CD4-positive, alpha-beta T cell treated with Interleukin-12 subunit alpha and Interleukin-12 subunit beta, for 1 hour (primary cell): ENCODE data around the gene RLN2.
"Not testable (repeated sequence)": the region's sequence is repeated elsewhere in the genome, so short reads cannot be mapped to it uniquely, and the experiment has no call there.

Experiments
- DNase-seq: peaks from one replicate; pipeline ENCODE4 v3.0.0-alpha.2; 2020

The RLN2 gene

GRCh38 chr9:5303840-5304795 is at the start of gene RLN2:
Gene RLN2, minus strand, starts transcription at chr9:5304716. Its CDS starts 136 bp downstream, at chr9:5304580.
- peak; percentile 10 for DNase-seq

GRCh38 chr9:5354184-5354583 is 49.7 kb upstream of the RLN2 start:
- no peak for DNase-seq

GRCh38 chr9:5352637-5353248 is 48.2 kb upstream of the RLN2 start:
- DNase-seq, result peak; percentile 42

GRCh38 chr9:5338992-5339981 is 34.8 kb upstream of the RLN2 start, which contains the start of gene RLN1:
Gene RLN1, minus strand, starts transcription at chr9:5339876. Its CDS starts 130 bp downstream, at chr9:5339746.
- peak; percentile 31 for DNase-seq

- DNase-seq, result peak; percentile 62
These were observed 32.2 kb upstream of the RLN2 start for GRCh38 chr9:5336688-5337087.

- DNase-seq, result not testable (repeated sequence)
These were observed 26.8 kb upstream of the RLN2 start for GRCh38 chr9:5331276-5331675.

- peak; percentile 56 for DNase-seq
These were observed 22.5 kb upstream of the RLN2 start for GRCh38 chr9:5326893-5327548.

- DNase-seq, result no peak
These were observed 21.7 kb upstream of the RLN2 start for GRCh38 chr9:5326187-5326586.

- DNase-seq, result not testable (repeated sequence)
These were observed 17.1 kb upstream of the RLN2 start for GRCh38 chr9:5321601-5322000.

GRCh38 chr9:5321058-5321457 is 16.5 kb upstream of the RLN2 start:
- DNase-seq, result no peak

GRCh38 chr9:5316406-5316805 is 11.9 kb upstream of the RLN2 start:
- not testable (repeated sequence) for DNase-seq

GRCh38 chr9:5315187-5315923 is 10.8 kb upstream of the RLN2 start:
- DNase-seq, result no peak

GRCh38 chr9:5310851-5311250 is 6.3 kb upstream of the RLN2 start:
- no peak for DNase-seq

GRCh38 chr9:5305741-5306140 is 1.2 kb upstream of the RLN2 start:
- DNase-seq, result no peak

GRCh38 chr9:5301544-5301943 is 3.0 kb downstream of the RLN2 start:
- DNase-seq, result peak; percentile 36

GRCh38 chr9:5292141-5292540 is 12.4 kb downstream of the RLN2 start:
- no peak for DNase-seq

- DNase-seq, result no peak
These were observed 15.9 kb downstream of the RLN2 start for GRCh38 chr9:5288591-5288990.

- DNase-seq, result no peak
These were observed 18.3 kb downstream of the RLN2 start for GRCh38 chr9:5286262-5286661.

GRCh38 chr9:5278486-5278885 is 26.0 kb downstream of the RLN2 start:
- DNase-seq, result no peak

GRCh38 chr9:5274770-5275169 is 29.7 kb downstream of the RLN2 start:
- DNase-seq, result no peak

GRCh38 chr9:5269249-5269715 is 35.2 kb downstream of the RLN2 start:
- DNase-seq, result no peak
